Non-pigmented ciliary epithelial cell (primary cell): ENCODE results near the gene COL5A1.

Experiments used
- DNase-seq: peaks from one replicate; pipeline ENCODE4 v3.0.0-alpha.2; 2010; ENCODE audit warnings: low read depth

COL5A1 gene

DNA sequence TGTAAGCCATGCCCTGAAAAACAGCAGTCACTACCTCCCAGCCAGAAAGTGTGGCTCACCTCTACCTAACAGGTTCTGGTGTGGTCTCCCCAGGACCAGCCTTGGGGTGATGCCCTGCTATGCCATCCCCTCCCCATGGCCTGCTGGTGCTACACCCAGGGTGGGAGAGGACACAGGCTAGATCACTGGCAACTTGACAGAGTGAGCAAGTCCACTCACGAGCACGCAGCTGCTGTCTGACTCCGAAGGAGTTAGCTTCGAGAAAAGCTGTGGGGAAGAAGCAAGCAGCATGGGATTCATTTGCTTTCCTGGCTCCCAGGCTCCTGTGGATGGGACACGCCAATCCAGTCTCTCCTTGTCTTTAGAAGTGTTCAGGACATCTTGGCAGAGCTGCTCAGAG lies 102.2 kb downstream of the COL5A1 start:
- no peak for DNase-seq

DNA sequence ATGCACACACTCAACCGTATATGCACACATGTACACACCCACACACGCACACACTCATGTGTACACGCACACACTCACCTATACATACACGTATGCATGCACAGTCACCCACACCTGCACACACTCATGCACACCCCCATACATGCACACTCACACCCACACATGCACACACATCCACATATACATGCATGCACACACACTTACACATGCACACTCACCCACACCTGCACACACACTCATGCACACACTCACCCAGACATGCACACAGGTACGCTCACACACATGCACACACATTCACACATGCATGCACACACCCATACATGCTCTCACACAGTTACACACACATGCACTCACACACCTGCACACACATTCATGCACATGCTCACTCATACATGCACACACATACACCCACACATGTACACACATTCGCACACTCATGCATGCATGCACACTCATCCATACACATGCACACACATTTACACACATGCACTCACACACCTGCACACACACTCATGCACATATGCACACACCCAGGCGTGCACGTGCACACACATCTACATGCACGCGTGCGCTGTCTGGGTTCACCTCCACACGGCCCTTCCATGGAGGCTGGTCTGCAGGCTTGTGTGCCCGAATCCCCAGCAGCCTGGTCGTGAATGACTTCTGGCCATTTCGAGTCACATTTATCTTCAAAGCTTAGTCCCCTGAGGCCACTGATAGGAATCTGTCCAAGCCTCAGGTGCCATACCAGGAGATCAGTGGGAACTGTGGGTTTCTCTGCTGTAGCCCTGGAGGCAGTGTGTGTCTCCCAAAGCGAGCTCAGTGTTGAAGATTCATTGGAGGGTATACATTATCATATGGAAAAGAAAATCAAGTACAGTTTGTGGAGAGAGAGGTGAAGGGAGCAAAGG lies 103.0 kb downstream of the COL5A1 start:
- no peak for DNase-seq

DNA sequence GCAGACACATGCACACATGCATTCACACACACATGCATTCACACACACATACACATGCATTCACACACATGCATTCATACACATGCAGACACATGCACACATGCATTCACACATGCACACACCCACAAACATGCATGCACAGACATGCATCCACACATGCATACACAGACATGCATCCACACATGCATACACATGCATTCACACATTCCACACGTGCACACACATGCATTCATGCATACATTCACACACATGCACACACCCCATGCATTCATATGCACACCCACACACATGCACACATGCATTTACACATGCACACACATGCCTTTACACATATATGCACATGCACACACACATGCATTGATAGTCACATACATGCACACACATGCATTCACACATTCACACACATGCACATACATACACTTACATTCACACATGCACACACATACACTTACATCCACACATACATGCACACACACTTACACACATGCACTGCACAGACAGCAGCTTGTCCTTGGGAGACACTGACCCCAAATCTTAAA lies 106.4 kb downstream of the COL5A1 start:
- no peak for DNase-seq

DNA sequence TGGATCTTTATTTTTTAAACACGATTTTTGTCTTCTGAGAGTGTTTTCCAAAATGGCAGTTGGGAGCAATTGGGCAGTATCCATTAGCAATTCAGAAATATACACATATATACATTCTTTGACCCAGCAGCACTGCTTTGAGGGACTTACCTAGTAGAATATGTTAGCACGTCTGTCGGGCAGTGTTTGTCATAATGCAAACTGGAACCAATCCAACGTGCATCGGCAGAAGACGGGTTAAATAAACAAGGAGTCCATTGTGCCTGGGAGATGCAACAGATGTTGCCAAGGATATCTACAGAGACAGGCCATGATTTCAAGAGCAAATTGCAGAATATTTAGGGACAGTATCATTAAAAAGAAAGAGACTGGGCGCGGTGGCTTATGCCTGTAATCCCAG lies 107.0 kb downstream of the COL5A1 start:
- DNase-seq: no peak

DNA sequence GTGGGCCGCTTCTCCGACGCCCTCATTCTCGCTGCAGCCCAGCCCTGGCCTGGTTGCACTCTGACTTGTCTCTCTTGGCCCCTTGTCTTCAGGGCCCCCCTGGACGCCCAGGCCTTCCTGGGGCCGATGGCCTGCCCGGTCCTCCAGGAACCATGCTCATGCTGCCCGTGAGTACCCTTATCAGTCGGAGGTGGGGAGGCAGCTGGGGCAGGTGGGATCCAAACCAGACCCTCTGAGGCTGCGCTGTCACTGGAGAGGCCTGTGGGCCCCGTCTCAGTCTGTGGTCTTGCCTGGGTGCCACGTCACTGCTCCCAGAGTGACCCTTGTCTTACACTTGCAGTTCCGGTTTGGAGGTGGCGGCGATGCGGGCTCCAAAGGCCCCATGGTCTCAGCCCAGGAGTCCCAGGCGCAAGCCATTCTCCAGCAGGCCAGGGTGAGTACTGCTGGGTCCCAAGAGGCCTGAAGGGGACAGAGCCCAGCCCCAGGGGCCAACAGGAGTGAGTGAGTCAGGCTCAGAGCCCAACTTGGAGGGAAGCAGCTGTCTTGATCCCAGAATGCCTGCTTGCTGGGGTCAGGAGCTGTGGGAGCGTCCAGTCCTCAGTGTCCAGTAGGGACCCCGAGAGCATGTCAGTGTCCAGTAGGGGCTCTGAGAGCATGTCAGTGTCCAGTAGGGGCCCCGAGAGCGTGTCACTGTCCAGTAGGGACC lies 109.0 kb downstream of the COL5A1 start:
- no peak for DNase-seq

DNA sequence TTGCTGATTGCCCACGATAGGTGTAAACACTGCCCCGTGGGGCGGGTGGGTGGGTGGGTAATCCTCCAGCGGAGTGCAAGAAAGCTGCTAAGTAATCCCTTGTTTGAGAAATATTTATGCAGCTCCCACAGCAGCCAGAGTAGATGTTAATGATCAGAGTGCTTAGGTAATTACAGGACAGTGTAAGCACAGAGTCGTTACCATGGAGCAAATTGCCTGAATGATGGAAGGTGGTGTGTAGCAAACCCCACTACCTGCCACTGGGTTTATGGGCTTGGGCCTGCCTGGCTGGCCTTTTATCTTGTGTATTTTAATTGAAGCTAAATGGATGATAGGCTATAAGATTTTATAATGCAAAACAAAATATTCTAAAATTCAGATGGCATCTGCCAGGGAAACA lies 110.0 kb downstream of the COL5A1 start:
- DNase-seq: no peak

DNA sequence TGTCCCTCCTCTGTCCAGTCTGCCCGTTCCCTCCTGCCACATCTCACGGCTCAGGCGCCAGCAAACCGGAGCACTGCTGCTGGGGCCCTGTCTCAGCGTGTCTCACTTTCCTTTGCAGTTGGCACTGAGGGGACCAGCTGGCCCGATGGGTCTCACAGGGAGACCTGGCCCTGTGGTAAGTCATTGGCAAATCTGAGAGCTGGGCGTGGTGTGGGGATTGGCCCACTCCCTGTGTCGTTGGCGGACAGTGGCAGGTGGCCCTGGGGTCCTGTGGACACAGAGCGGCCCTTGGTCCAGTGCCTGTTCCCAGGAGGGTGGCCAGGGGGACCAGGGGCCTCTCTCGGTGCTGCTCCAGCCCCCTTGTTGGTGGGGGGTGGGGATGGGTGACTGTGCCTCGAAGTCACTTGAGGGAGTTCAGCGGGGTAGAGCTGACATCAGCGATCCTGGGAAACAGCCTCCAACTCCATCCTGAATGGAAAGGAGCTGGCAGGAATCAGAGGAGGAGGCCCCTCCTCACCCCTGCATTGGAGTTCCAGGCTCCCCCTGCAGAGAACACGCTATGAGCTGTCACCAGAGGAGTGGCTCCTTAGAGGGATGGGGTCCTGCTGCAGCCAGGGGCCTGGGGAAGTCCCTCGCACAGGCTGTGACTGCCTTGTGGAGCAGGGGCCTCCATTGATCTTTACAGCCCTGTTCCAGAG lies 111.0 kb downstream of the COL5A1 start:
- DNase-seq: no peak

DNA sequence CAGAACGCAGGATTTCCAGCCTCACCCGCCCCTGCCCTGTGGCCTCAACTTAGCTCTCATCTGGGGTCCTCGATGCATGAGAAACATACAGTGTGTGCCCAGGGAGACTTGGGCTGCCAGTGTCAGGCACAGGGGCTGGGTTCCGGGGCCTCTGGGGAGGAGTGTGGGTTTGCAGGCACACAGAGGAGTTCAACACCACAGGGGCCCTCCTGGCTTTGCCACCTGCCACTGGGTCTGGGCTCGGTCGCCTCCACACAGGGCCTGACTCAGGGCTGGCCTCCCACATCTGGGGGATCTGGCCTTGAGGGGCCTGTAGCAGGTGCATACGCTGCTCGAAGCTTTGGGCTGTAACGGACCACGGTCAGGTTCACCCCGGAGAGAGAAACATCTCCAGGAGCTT lies 111.6 kb downstream of the COL5A1 start:
- DNase-seq: no peak

DNA sequence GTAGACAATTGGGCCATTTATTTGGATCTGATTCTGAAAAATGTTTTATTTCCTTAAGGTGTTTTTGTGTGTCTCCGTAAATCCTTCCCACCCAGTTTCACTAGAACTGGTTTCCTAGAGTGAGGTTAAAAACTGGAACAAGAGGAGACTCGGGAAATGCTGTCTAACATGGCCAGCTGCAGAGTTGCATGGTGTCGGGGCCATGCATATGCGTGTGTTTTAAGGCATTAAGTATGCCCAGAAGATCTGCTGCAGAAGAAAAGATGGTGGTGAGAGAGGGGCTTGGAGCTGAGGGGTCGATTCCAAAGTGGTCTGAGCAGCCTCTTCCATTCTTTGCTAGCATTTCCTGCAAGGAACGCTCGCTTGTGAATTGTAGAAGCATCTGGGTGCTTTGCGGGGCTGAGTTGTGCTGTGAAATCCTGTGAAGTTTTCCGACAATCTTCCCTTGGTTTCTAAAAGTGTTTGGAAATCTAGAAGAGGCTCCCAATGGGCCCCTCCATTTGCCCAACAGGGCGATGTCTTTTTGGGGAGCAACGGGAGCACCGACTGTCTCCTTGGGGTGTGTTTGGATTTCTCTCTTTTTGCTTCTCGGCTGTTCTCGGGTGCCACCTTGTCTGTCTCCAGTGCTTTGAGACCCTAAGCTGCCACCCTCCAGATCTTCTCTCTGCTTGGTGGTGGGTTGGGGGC lies 113.8 kb downstream of the COL5A1 start:
- no peak for DNase-seq

DNA sequence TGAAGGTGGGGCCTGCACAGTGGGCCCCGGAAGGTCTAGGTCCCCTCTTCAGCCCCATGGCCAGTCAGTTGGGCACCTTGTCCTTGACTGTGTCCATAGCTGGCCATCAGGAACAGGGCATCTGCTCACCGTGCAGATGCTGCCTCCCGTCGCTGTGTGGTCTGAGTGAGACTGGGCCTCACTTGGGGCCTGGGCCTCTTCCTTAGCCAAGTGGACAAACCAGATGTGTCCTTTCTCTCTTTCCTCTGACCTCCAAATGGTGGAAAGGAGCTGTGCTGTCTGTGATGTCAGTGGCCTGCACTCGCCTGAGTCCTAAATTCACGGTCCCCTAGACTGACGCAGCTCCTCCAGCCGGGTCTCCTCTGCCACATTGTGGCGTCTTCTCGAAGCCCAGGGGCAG lies 114.5 kb downstream of the COL5A1 start:
- no peak for DNase-seq

DNA sequence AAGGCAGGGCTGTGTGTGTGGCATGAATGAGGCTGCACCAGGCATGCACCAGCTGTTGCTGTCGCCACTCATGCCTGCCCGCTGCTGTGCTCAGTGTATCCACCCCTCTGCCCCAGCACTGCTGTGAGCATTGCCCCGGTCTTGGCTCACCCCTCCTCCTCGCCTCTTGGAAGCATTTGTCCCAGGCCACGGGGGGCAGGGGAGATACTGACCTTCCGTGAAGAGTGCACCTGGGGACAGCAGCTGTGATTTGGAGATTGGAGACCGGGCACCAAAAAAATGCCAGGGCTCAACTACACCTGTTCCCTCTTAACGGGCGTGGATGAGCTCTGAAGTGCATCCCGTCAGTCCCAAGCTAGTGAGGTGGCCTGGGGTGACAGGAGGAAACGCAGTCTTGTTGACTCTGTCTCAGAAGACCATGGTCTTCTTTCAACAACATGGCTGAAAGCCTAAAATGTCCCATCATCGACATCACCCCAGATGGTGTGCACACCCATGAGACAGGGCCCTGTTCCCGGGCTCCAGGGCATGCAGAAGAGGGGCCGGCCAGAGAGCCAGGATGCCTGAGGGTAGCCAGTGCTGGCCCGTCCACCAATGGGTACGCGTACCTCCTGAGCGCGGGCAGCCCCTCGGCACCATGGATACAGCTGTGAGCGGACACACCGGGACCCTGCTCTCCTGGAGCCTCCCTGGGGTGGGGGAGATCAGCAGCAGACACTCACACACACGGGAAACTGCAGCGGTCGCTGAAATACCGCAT lies 115.8 kb downstream of the COL5A1 start:
- no peak for DNase-seq

DNA sequence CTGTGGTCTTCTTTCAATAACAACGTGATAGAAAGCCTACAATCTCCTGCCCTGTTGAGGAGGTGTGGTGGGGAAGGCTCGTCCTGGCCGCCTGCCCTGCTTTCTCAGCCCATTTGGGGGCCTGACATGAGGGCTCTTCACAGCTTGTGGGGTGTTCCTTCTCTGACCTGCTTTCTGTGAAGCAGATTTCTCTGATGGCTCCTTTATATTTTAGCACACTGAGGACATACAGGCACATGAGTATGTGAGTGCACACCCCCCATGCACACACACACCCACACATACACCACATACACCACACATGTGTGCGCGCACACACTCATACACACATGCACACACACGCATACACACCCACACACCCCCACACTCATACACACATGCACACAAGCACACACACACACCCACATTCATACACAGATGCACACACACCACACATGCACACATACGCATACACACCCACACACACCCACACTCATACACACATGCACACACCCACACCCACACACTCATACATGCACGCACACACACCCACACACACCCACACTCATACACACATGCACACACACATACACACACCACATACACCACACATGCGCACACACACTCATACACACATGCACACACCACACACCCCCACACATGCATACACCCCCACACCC lies 117.5 kb downstream of the COL5A1 start:
- no peak for DNase-seq

DNA sequence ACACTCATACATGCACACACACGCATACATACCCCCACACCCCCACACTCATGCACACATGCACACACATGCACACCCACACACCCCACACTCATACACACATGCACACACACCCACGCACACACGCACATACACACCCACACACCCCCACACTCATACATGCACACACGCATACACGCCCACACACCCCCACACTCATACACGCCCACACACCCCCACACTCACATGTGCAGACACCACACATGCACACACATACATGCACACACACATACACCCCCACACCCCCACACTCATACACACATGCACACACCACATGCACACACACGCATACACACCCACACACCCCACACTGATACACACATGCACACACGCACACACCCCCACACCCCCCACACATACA lies 118.3 kb downstream of the COL5A1 start:
- no peak for DNase-seq

DNA sequence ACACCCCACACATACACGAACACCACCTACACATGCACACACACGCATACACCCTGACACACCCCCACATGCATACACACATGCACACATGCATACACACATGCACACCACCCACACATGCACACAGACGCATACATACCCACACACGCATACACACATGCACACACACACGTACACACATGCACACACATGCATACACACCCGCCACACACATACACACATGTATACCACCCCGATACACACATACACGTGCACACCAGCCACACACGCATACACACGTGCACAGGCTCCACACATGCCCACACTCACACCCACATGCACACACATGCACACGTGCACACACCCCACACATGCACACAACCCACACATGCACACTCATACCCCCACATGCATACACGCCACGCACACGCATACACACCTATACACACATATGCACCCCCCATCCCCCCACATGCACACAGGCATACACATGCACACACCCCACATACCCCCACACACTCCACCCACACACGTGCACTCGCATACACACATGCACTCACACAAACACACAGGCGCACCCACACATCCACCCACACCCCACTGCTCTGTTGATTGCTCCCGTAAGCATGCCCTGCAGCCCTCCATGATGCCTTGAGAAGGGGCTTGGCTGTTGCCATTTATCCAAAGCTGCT lies 119.3 kb downstream of the COL5A1 start:
- DNase-seq: no peak

DNA sequence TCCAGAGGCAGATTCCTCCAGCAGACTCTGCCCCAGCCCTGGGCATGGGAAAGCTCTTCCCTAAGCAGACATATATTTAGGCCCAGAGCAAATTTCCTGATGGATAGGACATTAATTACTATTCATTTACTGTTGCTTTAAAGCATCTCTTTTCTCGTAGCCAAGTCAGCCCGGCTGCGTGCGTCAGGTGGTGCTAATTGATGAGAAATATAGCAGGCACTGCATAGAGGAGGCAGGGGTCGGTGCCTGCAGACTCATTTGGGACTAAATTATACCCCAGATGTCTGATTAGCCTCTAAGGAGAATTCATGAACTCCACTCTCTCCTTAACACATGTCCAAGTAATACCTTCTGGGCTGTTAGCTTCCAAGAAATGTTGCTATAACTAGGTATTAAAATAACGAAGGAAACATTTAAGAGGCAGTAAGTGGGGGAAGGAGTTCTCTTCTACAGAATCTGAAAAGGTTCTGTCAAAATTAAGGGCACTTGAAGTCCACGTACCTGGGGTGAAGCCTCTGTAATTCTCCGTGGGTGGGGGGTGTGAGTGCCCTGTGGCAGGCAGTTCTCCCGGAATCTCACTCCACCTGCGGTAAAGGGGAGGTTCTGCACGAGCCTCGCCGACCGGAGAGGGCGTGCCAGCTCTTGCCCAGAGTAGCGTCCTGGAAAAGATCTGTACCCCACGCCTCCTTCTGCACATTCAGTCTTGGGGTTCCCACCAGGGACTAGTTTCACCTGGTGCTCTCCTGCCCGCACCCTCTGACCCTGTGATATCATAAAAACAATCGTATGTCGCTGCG lies 123.1 kb downstream of the COL5A1 start:
- DNase-seq: no peak

DNA sequence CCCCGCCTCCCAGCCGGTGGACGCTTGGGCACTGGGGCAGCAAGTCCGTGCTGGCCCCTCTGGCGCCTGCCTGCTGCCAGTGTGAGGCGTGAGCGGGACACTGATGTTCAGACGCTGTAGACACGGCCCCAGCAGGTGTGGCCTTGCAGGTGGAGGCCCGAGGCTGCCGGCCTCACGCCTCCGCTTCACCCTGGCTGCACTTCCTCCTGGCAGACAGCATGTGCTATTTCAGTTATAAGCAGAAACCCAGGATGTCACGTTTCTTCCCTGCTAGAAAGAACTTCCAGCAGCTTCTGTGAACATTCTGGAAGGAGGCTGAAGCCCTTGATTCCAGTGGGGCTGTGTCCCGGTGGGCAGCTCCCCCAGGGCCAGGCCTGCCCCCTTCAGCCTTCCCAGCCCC lies 124.2 kb downstream of the COL5A1 start:
- no peak for DNase-seq

DNA sequence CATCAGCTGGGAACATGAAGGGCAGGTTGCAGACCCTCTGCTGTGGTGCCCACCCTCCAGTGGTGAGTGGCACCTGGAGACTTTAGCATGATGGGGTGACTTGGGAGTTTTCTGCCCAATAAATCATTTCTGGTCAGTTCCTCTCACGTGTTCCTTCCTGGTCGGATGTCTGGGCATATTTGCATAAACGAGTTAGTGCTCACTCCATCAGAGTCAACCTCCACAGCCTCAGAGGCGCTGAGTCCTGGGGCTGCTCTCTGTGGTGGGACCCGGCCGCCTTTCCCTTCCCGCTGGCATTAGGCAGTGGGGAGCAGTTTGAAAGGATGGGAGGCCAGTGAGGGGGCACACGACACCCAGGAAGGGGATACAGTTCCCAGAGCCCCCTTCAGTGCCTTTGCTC lies 125.0 kb downstream of the COL5A1 start:
- no peak for DNase-seq

DNA sequence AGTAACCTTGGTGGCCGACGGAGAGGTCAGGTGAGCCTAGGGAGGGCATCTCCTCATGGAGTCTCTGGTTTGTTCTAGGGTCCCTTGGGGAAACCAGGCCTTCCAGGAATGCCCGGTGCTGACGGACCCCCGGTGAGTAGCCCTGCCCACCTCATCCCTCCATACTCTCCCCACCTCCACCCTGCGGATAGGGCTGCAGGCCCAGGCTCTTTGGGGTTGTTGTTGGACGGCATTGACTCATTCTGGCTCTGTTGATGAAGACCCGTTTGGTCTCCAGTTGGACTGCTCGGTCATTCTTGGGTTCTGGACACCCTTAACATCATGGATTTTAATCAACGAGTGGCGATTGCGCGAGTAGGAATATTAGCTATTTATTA lies 126.7 kb downstream of the COL5A1 start:
- no peak for DNase-seq

DNA sequence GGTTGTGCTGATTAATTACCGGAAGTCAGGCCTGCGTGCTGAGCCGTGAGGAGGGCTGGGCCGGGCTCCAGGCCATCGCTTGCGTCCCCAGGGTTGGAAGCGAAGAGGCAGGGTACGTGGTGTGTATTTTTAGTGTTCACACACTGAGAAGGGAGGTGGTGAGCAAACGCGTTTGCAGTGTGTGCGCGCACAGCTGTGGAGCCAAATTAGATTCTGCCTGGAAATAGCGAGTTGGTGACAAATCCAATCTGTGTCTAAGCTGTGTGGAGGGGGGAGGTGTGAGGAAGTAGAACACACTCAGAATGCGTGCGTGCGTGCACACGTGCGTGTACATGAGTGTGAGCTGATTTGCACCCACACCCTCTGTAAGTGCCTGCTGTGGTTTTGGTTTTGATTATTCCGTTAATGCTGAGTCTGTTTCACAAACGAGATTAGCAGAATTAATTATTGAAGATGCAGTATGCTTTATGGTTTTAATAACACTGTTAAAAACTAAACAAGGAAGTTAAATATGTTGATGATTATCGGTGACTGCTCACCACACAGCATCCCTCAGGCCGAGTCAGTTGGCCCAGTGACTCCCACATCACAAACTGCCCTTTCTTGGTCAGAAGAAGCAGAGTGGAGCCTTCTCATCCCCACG lies 127.2 kb downstream of the COL5A1 start:
- no peak for DNase-seq
